IMR-90 (cell line): ENCODE data around the gene SLC30A10. TPM values are rescaled to one million over a fixed set of nuclear protein-coding genes. Genes with fewer than 3 reads are reported as not detected.
"Not testable (repeated sequence)": the region's sequence is repeated elsewhere in the genome, so short reads cannot be mapped to it uniquely, and the experiment has no call there.

Experiments
- ATAC-seq: fragments of 200-7000 bp; cut with Tn5 transposase; 2 replicates; pipeline ENCODE4 v1.9.1; 2020; ENCODE audit warnings: low read depth, mild to moderate bottlenecking, moderate library complexity
- BruUV-seq: library from RNA; stranded (reverse); fragments of 400-500 nt; replicated peaks from 2 replicates; lab custom pipeline; 2021; lab: Mats Ljungman, UMichigan
- CTCF ChIA-PET: fragments of 300-600 bp; formaldehyde crosslinking; extraction: SDS; loops from one replicate; lab custom pipeline; 2021; ENCODE audit warnings: antibody characterized with exemption; lab: Yijun Ruan, JAX
- POLR2A ChIA-PET: fragments of 300-600 bp; sonication (Branson Sonifier 250); formaldehyde crosslinking; loops from one replicate; lab custom pipeline; 2022; ENCODE audit warnings: antibody characterized with exemption; ENCODE audit not compliant: unreplicated experiment; lab: Charles Lee
- DNase-seq: peaks from one replicate; pipeline ENCODE4 v3.0.0; 2013
- H2AFZ ChIP-seq: replicated peaks from 2 replicates; pipeline ENCODE3; 2013; ENCODE audit warnings: low read length, mild to moderate bottlenecking; ENCODE audit not compliant: poor library complexity
- H2AK5ac ChIP-seq: 2 replicates; pipeline ENCODE4 v1.6.1; 2013; ENCODE audit warnings: low read depth, low read length, inconsistent platforms
- H2AK9ac ChIP-seq: replicated peaks from 2 replicates; pipeline ENCODE3; 2013; ENCODE audit warnings: mild to moderate bottlenecking, low read depth, low read length, moderate library complexity; ENCODE audit not compliant: poor library complexity
- H2BK120ac ChIP-seq: 2 replicates; pipeline ENCODE4 v1.6.1; 2013; ENCODE audit warnings: low read depth, low read length, inconsistent platforms
- H2BK15ac ChIP-seq: 3 replicates; pipeline ENCODE4 v1.6.1; 2013; ENCODE audit warnings: low read depth, low read length, inconsistent platforms
- H2BK20ac ChIP-seq: 2 replicates; pipeline ENCODE4 v1.6.1; 2013; ENCODE audit warnings: low read depth, mild to moderate bottlenecking, inconsistent platforms, low read length, moderate library complexity
- H2BK5ac ChIP-seq: 2 replicates; pipeline ENCODE4 v1.6.1; 2013; ENCODE audit warnings: mild to moderate bottlenecking, low read depth, low read length, inconsistent platforms; ENCODE audit not compliant: poor library complexity, severe bottlenecking
- H3K14ac ChIP-seq: replicated peaks from 2 replicates; pipeline ENCODE4 v1.6.1; 2013; ENCODE audit warnings: low read depth, low read length, inconsistent platforms
- H3K18ac ChIP-seq: 2 replicates; pipeline ENCODE4 v1.6.1; 2013; ENCODE audit warnings: low read depth, low read length, control low read depth
- H3K23ac ChIP-seq: 2 replicates; pipeline ENCODE4 v1.6.1; 2013; ENCODE audit warnings: low read depth, low read length, inconsistent platforms
- H3K27ac ChIP-seq: 2 replicates; pipeline ENCODE4 v1.5.1; 2013; ENCODE audit warnings: mild to moderate bottlenecking, control low read depth, low read length; ENCODE audit not compliant: insufficient read depth
- H3K27me3 ChIP-seq: 2 replicates; pipeline ENCODE4 v1.6.1; 2013; ENCODE audit warnings: low read length; ENCODE audit not compliant: control insufficient read depth, insufficient read depth
- H3K36me3 ChIP-seq: 2 replicates; pipeline ENCODE4 v1.6.1; 2013; ENCODE audit warnings: low read length, mixed read lengths; ENCODE audit not compliant: control insufficient read depth, insufficient read depth
- H3K4ac ChIP-seq: 2 replicates; pipeline ENCODE4 v1.6.1; 2013; ENCODE audit warnings: low read depth, low read length, inconsistent platforms
- H3K4me1 ChIP-seq: 2 replicates; pipeline ENCODE4 v1.6.1; 2013; ENCODE audit warnings: low read length, mixed read lengths; ENCODE audit not compliant: control insufficient read depth, insufficient read depth
- H3K4me2 ChIP-seq: 2 replicates; pipeline ENCODE4 v1.6.1; 2013; ENCODE audit warnings: low read depth, mild to moderate bottlenecking, control low read depth, low read length, moderate library complexity
- H3K4me3 ChIP-seq: 2 replicates; pipeline ENCODE4 v1.5.1; 2013; ENCODE audit warnings: low read depth, mild to moderate bottlenecking, control low read depth, low read length, moderate library complexity; ENCODE audit not compliant: insufficient read depth
- H3K56ac ChIP-seq: 2 replicates; pipeline ENCODE4 v1.6.1; 2013; ENCODE audit warnings: low read length, inconsistent platforms; ENCODE audit not compliant: insufficient read depth; ENCODE audit errors: extremely low read depth
- H3K79me1 ChIP-seq, 2 experiments: 2 replicates each; pipeline ENCODE4 v1.6.1; 2013; ENCODE audit warnings: low read length in 2 of 2, inconsistent platforms in 1 of 2, low read depth in 1 of 2
- H3K9ac ChIP-seq: 2 replicates; pipeline ENCODE4 v1.6.1; 2013; ENCODE audit warnings: low read depth, low read length, control low read depth
- H3K9me1 ChIP-seq: 2 replicates; pipeline ENCODE4 v1.6.1; 2013; ENCODE audit warnings: low read length, inconsistent platforms; ENCODE audit not compliant: insufficient read depth
- H3K9me3 ChIP-seq: 2 replicates; pipeline ENCODE4 v1.6.1; 2013; ENCODE audit warnings: low read length; ENCODE audit not compliant: control insufficient read depth, insufficient read depth
- H4K20me1 ChIP-seq: 2 replicates; pipeline ENCODE4 v1.6.1; 2013; ENCODE audit warnings: low read length, inconsistent platforms; ENCODE audit not compliant: insufficient read depth
- H4K5ac ChIP-seq: 2 replicates; pipeline ENCODE4 v1.6.1; 2013; ENCODE audit warnings: mild to moderate bottlenecking, low read depth, low read length, control low read depth
- H4K8ac ChIP-seq, 2 experiments: 2 replicates each; pipeline ENCODE4 v1.6.1; 2013; ENCODE audit warnings: low read depth in 2 of 2, low read length in 2 of 2, control low read depth in 1 of 2, inconsistent platforms in 1 of 2
- H4K91ac ChIP-seq: 2 replicates; pipeline ENCODE4 v1.6.1; 2013; ENCODE audit warnings: low read depth, low read length, inconsistent platforms; ENCODE audit not compliant: insufficient read depth
- WGBS, 2 experiments: methylation state at CpG; one replicate each; pipeline versions ENCODE4 v1.1.5 to v1.1.7; 2013; ENCODE audit warnings: missing lambda C conversion rate in 2 of 2; ENCODE audit not compliant: insufficient read length in 1 of 2; ENCODE audit errors: extremely low coverage in 2 of 2; 5-methylcytosine and 5-hydroxymethylcytosine counted together
- dilution Hi-C: fragments of 300-500 bp; cut with HindIII; formaldehyde crosslinking; loops from one replicate; pipeline ENCODE4 v1.14.3; 2018; ENCODE audit warnings: low sequenced_read_pairs; ENCODE audit not compliant: unreplicated experiment
- in situ Hi-C: fragments of 300-500 bp; cut with MboI; formaldehyde crosslinking; loops from 3 replicates; pipeline ENCODE4 v1.14.3; 2019; ENCODE audit warnings: low sequenced_read_pairs, inconsistent platforms, mixed read lengths
- intact Hi-C: fragments of 100-400 bp; cut with micrococcal nuclease; formaldehyde crosslinking; loops from 2 replicates; pipeline ENCODE4 v1.10.0; 2022
- polyA plus RNA-seq, 3 experiments: library from polyadenylated mRNA; depleted of rRNA; stranded (reverse); fragments of >200 nt; gene quantifications; 2 replicates each; pipeline ENCODE4 v1.2.3, GENCODE V29; 2012; ENCODE audit warnings: low replicate concordance in 1 of 3
- total RNA-seq: library from RNA; depleted of rRNA; stranded (reverse); fragments of >200 nt; gene quantifications from 2 replicates; pipeline ENCODE4 v1.2.3, GENCODE V29; 2012

The SLC30A10 gene
- total and polyA plus RNA-seq, 2 of the 4 experiments (the other 2 are of a cell fraction), result not detected

DNA sequence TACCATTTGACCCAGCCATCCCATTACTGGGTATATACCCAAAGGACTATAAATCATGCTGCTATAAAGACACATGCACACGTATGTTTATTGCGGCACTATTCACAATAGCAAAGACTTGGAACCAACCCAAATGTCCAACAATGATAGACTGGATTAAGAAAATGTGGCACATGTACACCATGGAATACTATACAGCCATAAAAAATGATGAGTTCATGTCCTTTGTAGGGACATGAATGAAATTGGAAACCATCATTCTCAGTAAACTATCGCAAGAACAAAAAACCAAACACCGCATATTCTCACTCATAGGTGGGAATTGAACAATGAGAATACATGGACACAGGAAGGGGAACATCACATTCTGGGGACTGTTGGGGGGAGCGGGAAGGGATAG lies 20.9 kb upstream of the SLC30A10 start:
- H2BK20ac ChIP-seq, H4K5ac ChIP-seq, H3K9ac ChIP-seq, H3K36me3 ChIP-seq, H2BK15ac ChIP-seq, H3K4me3 ChIP-seq, BruUV-seq, H3K4me2 ChIP-seq, H4K20me1 ChIP-seq, H4K91ac ChIP-seq, H2BK120ac ChIP-seq, H3K27ac ChIP-seq, ATAC-seq, dilution Hi-C loops, in situ Hi-C loops, H3K9me3 ChIP-seq, H3K18ac ChIP-seq, H3K79me1 ChIP-seq, H3K4me1 ChIP-seq, H4K8ac ChIP-seq, H3K23ac ChIP-seq, H3K4ac ChIP-seq, intact Hi-C loops, H2AFZ ChIP-seq, H3K27me3 ChIP-seq, H3K9me1 ChIP-seq, H3K14ac ChIP-seq, H2AK9ac ChIP-seq, POLR2A ChIA-PET, H2AK5ac ChIP-seq, H3K56ac ChIP-seq, H2BK5ac ChIP-seq, CTCF ChIA-PET, DNase-seq: not testable (repeated sequence)
- WGBS, 2 experiments, result no CpG with 5 or more reads among the region's 5 CpGs

DNA sequence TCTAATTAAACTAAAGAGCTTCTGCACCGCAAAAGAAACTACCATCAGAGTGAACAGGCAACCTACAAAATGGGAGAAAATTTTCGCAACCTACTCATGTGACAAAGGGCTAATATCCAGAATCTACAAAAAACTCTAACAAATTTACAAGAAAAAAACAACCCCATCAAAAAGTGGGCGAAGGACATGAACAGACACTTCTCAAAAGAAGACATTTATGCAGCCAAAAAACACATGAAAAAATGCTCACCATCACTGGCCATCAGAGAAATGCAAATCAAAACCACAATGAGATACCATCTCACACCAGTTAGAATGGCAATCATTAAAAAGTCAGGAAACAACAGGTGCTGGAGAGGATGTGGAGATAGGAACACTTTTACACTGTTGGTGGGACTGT lies 20.4 kb upstream of the SLC30A10 start:
- H3K18ac ChIP-seq, H2BK120ac ChIP-seq, H2AK5ac ChIP-seq, H3K14ac ChIP-seq, H3K9me3 ChIP-seq, H3K27ac ChIP-seq, H2AK9ac ChIP-seq, H2BK15ac ChIP-seq, H3K23ac ChIP-seq, H2BK5ac ChIP-seq, H4K91ac ChIP-seq, H2BK20ac ChIP-seq, H3K9me1 ChIP-seq, H3K56ac ChIP-seq, H3K79me1 ChIP-seq, BruUV-seq, H4K5ac ChIP-seq, in situ Hi-C loops, ATAC-seq, H3K4me3 ChIP-seq, H3K36me3 ChIP-seq, H3K4me2 ChIP-seq, H4K20me1 ChIP-seq, dilution Hi-C loops, H3K4me1 ChIP-seq, H3K9ac ChIP-seq, H3K27me3 ChIP-seq, POLR2A ChIA-PET, CTCF ChIA-PET, H4K8ac ChIP-seq, DNase-seq, H2AFZ ChIP-seq, H3K4ac ChIP-seq, intact Hi-C loops: not testable (repeated sequence)
- whole genome bisulfite sequencing, 2 experiments, result no CpG with 5 or more reads among the region's 3 CpGs
